NCI-H2227 (cell line): Measurements from ENCODE around the gene ERAL1.
"Not testable (repeated sequence)": the region's sequence is repeated elsewhere in the genome, so short reads cannot be mapped to it uniquely, and the experiment has no call there.

ENCODE experiments used
- DNase-seq: peaks from one replicate; lab custom pipeline; 2025; ENCODE audit not compliant: unreplicated experiment; lab: John Stamatoyannopoulos, UW

ERAL1 gene

GRCh38 chr17:28854457-28855335 is at the start of gene ERAL1:
TSS of gene ERAL1 (plus strand) at chr17:28855016. CDS start at chr17:28855035, 19 bp downstream.
- DNase-seq = peak; percentile 84

GRCh38 chr17:28807925-28808634 is 46.7 kb upstream of the ERAL1 start:
- no peak for DNase-seq

- no peak for DNase-seq
Measured at GRCh38 chr17:28810437-28810836, 44.4 kb upstream of the ERAL1 start.

GRCh38 chr17:28811651-28812090 is 43.1 kb upstream of the ERAL1 start:
- DNase-seq = peak; percentile 15

- peak; percentile 95 for DNase-seq
Measured at GRCh38 chr17:28812091-28812747, 42.6 kb upstream of the ERAL1 start.

GRCh38 chr17:28812748-28813377 is 42.0 kb upstream of the ERAL1 start:
- DNase-seq = peak; percentile 70

- DNase-seq = no peak
Measured at GRCh38 chr17:28816540-28816939, 38.3 kb upstream of the ERAL1 start.

GRCh38 chr17:28818819-28819221 is 36.0 kb upstream of the ERAL1 start:
- no peak for DNase-seq

GRCh38 chr17:28819582-28819981 is 35.2 kb upstream of the ERAL1 start:
- DNase-seq = no peak

- no peak for DNase-seq
Measured at GRCh38 chr17:28827672-28828071, 27.1 kb upstream of the ERAL1 start.

GRCh38 chr17:28828294-28829040 is 26.3 kb upstream of the ERAL1 start:
- DNase-seq = no peak

GRCh38 chr17:28834420-28834819 is 20.4 kb upstream of the ERAL1 start:
- no peak for DNase-seq

GRCh38 chr17:28836541-28836940 is 18.3 kb upstream of the ERAL1 start:
- not testable (repeated sequence) for DNase-seq

GRCh38 chr17:28839221-28839620 is 15.6 kb upstream of the ERAL1 start:
- DNase-seq = no peak

- no peak for DNase-seq
Measured at GRCh38 chr17:28841901-28842281, 12.9 kb upstream of the ERAL1 start.

GRCh38 chr17:28842282-28843012 is 12.4 kb upstream of the ERAL1 start, which contains the start of gene FAM222B:
TSS of gene FAM222B (minus strand) at chr17:28842790. CDS start at chr17:28766667, 76,123 bp downstream.
- peak; percentile 91 for DNase-seq

GRCh38 chr17:28843816-28844148 is 11.0 kb upstream of the ERAL1 start:
- no peak for DNase-seq

- no peak for DNase-seq
Measured at GRCh38 chr17:28846231-28846630, 8.6 kb upstream of the ERAL1 start.

- not testable (repeated sequence) for DNase-seq
Measured at GRCh38 chr17:28846699-28847098, 8.1 kb upstream of the ERAL1 start.

- DNase-seq = not testable (repeated sequence)
Measured at GRCh38 chr17:28848667-28849066, 6.1 kb upstream of the ERAL1 start.
